ENCODE measurements around the gene AADACL2. TPM values are rescaled to one million over a fixed set of nuclear protein-coding genes. Genes with fewer than 3 reads are reported as not detected.
A peak's percentile ranks its signal among the peaks of the same experiment; 100 is the strongest.

Gene AADACL2, protein sequence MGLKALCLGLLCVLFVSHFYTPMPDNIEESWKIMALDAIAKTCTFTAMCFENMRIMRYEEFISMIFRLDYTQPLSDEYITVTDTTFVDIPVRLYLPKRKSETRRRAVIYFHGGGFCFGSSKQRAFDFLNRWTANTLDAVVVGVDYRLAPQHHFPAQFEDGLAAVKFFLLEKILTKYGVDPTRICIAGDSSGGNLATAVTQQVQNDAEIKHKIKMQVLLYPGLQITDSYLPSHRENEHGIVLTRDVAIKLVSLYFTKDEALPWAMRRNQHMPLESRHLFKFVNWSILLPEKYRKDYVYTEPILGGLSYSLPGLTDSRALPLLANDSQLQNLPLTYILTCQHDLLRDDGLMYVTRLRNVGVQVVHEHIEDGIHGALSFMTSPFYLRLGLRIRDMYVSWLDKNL
- total RNA-seq (2011; cell fraction: chromatin; rRNA removed; ENCODE audit: low replicate concordance), result not detected in 2 replicates
- total RNA-seq (2011; cell fraction: nucleolus; rRNA removed), result not detected in 2 replicates
- total RNA-seq (2011; cell fraction: nucleoplasm; rRNA removed), result not detected in 2 replicates
- total RNA-seq (2014; rRNA removed) (not detected in 2 replicates), total RNA-seq (2014; rRNA removed; fragmentation: Illumina TruSeq; extraction: Trizol) (not detected in 2 replicates), total RNA-seq (2015; rRNA removed; fragmentation: Illumina TruSeq; extraction: Trizol) (not detected in 2 replicates), total RNA-seq (2021) (not detected in 2 replicates), polyA plus RNA-seq (2011; rRNA removed) (not detected in 2 replicates), polyA plus RNA-seq (2014; fragmentation: Illumina TruSeq; extraction: Trizol) (not detected in 2 replicates), polyA plus RNA-seq (2014; fragmentation: Nextera tagmentation; extraction: Ambion mirVana) (not detected), polyA plus RNA-seq (2014; rRNA removed) (not detected in 2 replicates), polyA minus RNA-seq (2011; rRNA and poly(A)+ RNA removed) (not detected in 2 replicates), Bru-seq, nascent RNA (percentile 10 among the genes with signal in this experiment), BruChase-seq, experiment 1, labeled RNA remaining after a 2-hour chase (percentile 4 among the genes with signal in this experiment), BruChase-seq, experiment 2, labeled RNA remaining after a 6-hour chase (not detected)
- polyA plus RNA-seq (2011; cell fraction: cytosol; rRNA removed), result not detected in 2 replicates
- not detected in 2 replicates for polyA plus RNA-seq (2011; cell fraction: nucleus; rRNA removed)
- not detected in 2 replicates for polyA plus RNA-seq (2012)
- polyA minus RNA-seq (2011; cell fraction: cytosol; rRNA and poly(A)+ RNA removed), result not detected in 2 replicates
- polyA minus RNA-seq (2011; cell fraction: nucleus; rRNA and poly(A)+ RNA removed), result not detected in 2 replicates
- long read RNA-seq, experiment 1, result 0 reads
- long read RNA-seq, experiment 2, result 0 reads
- long read RNA-seq, experiment 3, result 0 reads

DNA sequence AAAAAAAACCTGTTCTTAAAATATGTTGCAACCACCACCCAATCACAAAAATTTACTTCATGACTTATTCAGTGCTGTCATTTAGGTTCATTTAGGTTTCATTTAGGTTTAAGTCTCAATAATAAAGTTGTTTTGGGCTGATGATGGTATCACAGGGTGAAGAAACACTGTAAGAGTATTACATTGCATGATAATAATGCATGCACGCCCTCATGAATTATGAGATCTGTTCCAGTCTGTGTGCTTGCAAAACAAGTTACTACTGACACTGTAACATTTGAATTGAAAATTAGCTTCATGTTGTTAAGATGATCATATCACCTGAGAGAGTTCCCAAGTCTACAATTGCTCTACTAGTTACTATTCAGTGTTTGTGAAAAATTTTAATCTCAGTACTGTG lies at the start of gene AADACL2:
Gene AADACL2, plus strand, starts transcription at position 315 of the 400 bp plus-strand sequence. CDS start 109 bp downstream, outside the sequence.
- no peak within 1 kb of the TSS for H3K4me2 ChIP-seq (ENCODE audit: insufficient read depth, low read length)
- BruUV-seq (replicated peaks), result no TSS peak
- 35% methylated on average over 1 of the region's 1 CpG for WGBS (ENCODE audit: insufficient coverage, low coverage, missing lambda C conversion rate)
- no peak within 1 kb of the TSS for H3K4me3 ChIP-seq
- DNase-seq (ENCODE audit: extremely low read depth in 1 of 4, low spot score in 3 of 4), result no peak
- H3K9ac ChIP-seq (ENCODE audit: insufficient read depth in 1 of 2, low read depth in 2 of 2, low read length in 2 of 2), result no peak within 1 kb of the TSS
- POLR2A ChIA-PET, result interaction anchor here (0.6 kb wide), 1 partner anchor 271 kb away, joined by 3 read pairs; no protein-coding TSS in a partner anchor
- in situ Hi-C loops (cut with MboI) (no loop called here), intact Hi-C loops (cut with micrococcal nuclease) (no loop called here)
- no peak within 1 kb of the TSS for H3K27ac ChIP-seq (ENCODE audit: extremely low read depth, low read depth, low read length)
- no peak for ATAC-seq
- H3K27me3 ChIP-seq (ENCODE audit: control insufficient read depth in 2 of 2, insufficient read depth in 2 of 2, low read length in 2 of 2), result no peaks in the 10 kb centered on the region
- H4K20me1 ChIP-seq (replicated peaks; ENCODE audit: control insufficient read depth, insufficient read depth, low read length), result no peaks in the 10 kb centered on the region
- FAIRE-seq, result no peak
- H3K9me1 ChIP-seq (ENCODE audit: control insufficient read depth, insufficient read depth, low read length), result no peaks in the 10 kb centered on the region
- CTCF ChIA-PET (ENCODE audit: low intra/inter-chr PET ratio), result interaction anchor here (0.7 kb wide), 1 partner anchor 41 kb away, joined by 3 read pairs; no protein-coding TSS in a partner anchor
- H3K9me3 ChIP-seq (replicated peaks; ENCODE audit: control insufficient read depth, insufficient read depth, low read depth, low read length), result no peaks in the 10 kb centered on the region
- TF ChIP-seq EP400 (IDR thresholded peaks at IDR 0.05) (no peak), FOXK1 (CRISPR knock-in tag; IDR thresholded peaks at IDR 0.05; ENCODE audit: borderline replicate concordance) (no peak), RBM17 (IDR thresholded peaks at IDR 0.05; ENCODE audit: borderline replicate concordance, low read depth, low read length) (no peak), LARP7 (IDR thresholded peaks at IDR 0.05) (no peak), NCOA4 (IDR thresholded peaks at IDR 0.05; ENCODE audit: partially characterized antibody) (no peak), ILK (tag; IDR thresholded peaks at IDR 0.05; ENCODE audit: borderline replicate concordance, low read depth) (no peak), ZBTB17 (CRISPR knock-in tag; IDR thresholded peaks at IDR 0.05) (no peak), FOXA1 (IDR thresholded peaks at IDR 0.05; ENCODE audit: borderline replicate concordance) (no peak), ZNF347 (CRISPR knock-in tag; IDR thresholded peaks at IDR 0.05; ENCODE audit: low read depth) (no peak), SMARCA4 (IDR thresholded peaks at IDR 0.05) (no peak), CTBP1 (IDR thresholded peaks at IDR 0.05; ENCODE audit: borderline replicate concordance) (no peak), MAFK (IDR thresholded peaks at IDR 0.05; ENCODE audit: low read length) (no peak)
- TF ChIP-seq, protein P1, sequence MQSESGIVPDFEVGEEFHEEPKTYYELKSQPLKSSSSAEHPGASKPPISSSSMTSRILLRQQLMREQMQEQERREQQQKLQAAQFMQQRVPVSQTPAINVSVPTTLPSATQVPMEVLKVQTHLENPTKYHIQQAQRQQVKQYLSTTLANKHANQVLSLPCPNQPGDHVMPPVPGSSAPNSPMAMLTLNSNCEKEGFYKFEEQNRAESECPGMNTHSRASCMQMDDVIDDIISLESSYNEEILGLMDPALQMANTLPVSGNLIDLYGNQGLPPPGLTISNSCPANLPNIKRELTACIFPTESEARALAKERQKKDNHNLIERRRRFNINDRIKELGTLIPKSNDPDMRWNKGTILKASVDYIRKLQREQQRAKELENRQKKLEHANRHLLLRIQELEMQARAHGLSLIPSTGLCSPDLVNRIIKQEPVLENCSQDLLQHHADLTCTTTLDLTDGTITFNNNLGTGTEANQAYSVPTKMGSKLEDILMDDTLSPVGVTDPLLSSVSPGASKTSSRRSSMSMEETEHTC (IDR thresholded peaks at IDR 0.05), result no peak
- TF ChIP-seq, protein P2, sequence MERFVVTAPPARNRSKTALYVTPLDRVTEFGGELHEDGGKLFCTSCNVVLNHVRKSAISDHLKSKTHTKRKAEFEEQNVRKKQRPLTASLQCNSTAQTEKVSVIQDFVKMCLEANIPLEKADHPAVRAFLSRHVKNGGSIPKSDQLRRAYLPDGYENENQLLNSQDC (CRISPR knock-in tag; IDR thresholded peaks at IDR 0.05), result no peak
- TF ChIP-seq, protein P3, sequence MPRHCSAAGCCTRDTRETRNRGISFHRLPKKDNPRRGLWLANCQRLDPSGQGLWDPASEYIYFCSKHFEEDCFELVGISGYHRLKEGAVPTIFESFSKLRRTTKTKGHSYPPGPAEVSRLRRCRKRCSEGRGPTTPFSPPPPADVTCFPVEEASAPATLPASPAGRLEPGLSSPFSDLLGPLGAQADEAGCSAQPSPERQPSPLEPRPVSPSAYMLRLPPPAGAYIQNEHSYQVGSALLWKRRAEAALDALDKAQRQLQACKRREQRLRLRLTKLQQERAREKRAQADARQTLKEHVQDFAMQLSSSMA (CRISPR knock-in tag; IDR thresholded peaks at IDR 0.05), result no peak
- H3K36me3 ChIP-seq (ENCODE audit: control insufficient read depth, insufficient read depth, low read length), result no peaks in the 10 kb centered on the region
- H2AFZ ChIP-seq (ENCODE audit: low read depth, low read length), result peak within 1 kb of the TSS; percentile 60
- H3K79me2 ChIP-seq (ENCODE audit: control insufficient read depth, insufficient read depth, low read length), result no peaks in the 10 kb centered on the region
- H3K4me1 ChIP-seq (replicated peaks in 1 of 2; ENCODE audit: control insufficient read depth in 2 of 2, insufficient read depth in 2 of 2, low read length in 2 of 2), result no peaks in the 10 kb centered on the region; a peak in 1 of 5 replicates
